ENCODE measurements around the gene RNU2-1.
"Not testable (repeated sequence)": the region's sequence is repeated elsewhere in the genome, so short reads cannot be mapped to it uniquely, and the experiment has no call there.

RNU2-1 gene

GRCh38 chr17:43193251-43193650 lies 40.5 kb downstream of the RNU2-1 start:
- WGBS, 2 experiments = 96 to 98% methylated on average over 5 of the region's 5 CpGs
- Histone ChIP-seq H3K4me3 (ENCODE audit: insufficient read depth, low read depth, low read length) (no peak overlapping the region), H3K9me3 (ENCODE audit: control insufficient read depth, low read length) (no peaks in the 10 kb centered on the region), H3K27ac (ENCODE audit: insufficient read depth, low read depth, low read length, poor library complexity, severe bottlenecking) (no peak overlapping the region), H3K36me3 (ENCODE audit: control insufficient read depth, insufficient read depth, low read length) (peaks cover 53% of the 10 kb centered on the region), H3K4me1 (ENCODE audit: control insufficient read depth, insufficient read depth, low read length) (no peaks in the 10 kb centered on the region), H3K27me3 (ENCODE audit: control insufficient read depth, insufficient read depth, low read length, poor library complexity, severe bottlenecking) (no peaks in the 10 kb centered on the region)

GRCh38 chr17:43186656-43187055 lies 47.1 kb downstream of the RNU2-1 start:
- not testable (repeated sequence) for H3K27ac ChIP-seq (ENCODE audit: insufficient read depth, low read depth, low read length, poor library complexity, severe bottlenecking); H3K4me1 ChIP-seq (ENCODE audit: control insufficient read depth, insufficient read depth, low read length); H3K27me3 ChIP-seq (ENCODE audit: control insufficient read depth, insufficient read depth, low read length, poor library complexity, severe bottlenecking); H3K4me3 ChIP-seq (ENCODE audit: insufficient read depth, low read depth, low read length); H3K9me3 ChIP-seq (ENCODE audit: control insufficient read depth, low read length)
- 93 to 95% methylated on average over 4 to 5 of the region's 5 CpGs for WGBS, 2 experiments
- H3K36me3 ChIP-seq (ENCODE audit: control insufficient read depth, insufficient read depth, low read length) = peaks cover 36% of the 10 kb centered on the region

- no peaks in the 10 kb centered on the region for H3K27me3 ChIP-seq (ENCODE audit: control insufficient read depth, insufficient read depth, low read length, poor library complexity, severe bottlenecking)
- H3K27ac ChIP-seq (ENCODE audit: insufficient read depth, low read depth, low read length, poor library complexity, severe bottlenecking) = no peak overlapping the region
- H3K4me1 ChIP-seq (ENCODE audit: control insufficient read depth, insufficient read depth, low read length) = no peaks in the 10 kb centered on the region
- 91 to 94% methylated on average over 3 of the region's 3 CpGs for WGBS, 2 experiments
- no peaks in the 10 kb centered on the region for H3K9me3 ChIP-seq (ENCODE audit: control insufficient read depth, low read length)
- H3K36me3 ChIP-seq (ENCODE audit: control insufficient read depth, insufficient read depth, low read length) = peaks cover 31% of the 10 kb centered on the region
- no peak overlapping the region for H3K4me3 ChIP-seq (ENCODE audit: insufficient read depth, low read depth, low read length)
Observed at GRCh38 chr17:43183921-43184320, 49.9 kb downstream of the RNU2-1 start.
